GM23338 (cell line): Measurements from ENCODE around the gene LRCH2. TPM values are rescaled to one million over a fixed set of nuclear protein-coding genes. Genes with fewer than 3 reads are reported as not detected.

Source experiments
- ATAC-seq: fragments of 200-7000 bp; cut with Tn5 transposase; 3 replicates; pipeline ENCODE4 v1.9.1; 2020
- DNase-seq: peaks from one replicate; pipeline ENCODE4 v3.0.0-alpha.2; 2015; ENCODE audit warnings: low spot score
- H2AFZ ChIP-seq: fragments of 200-600 bp; sonication (generic); 2 replicates; pipeline ENCODE4 v1.8.0; 2016; ENCODE audit warnings: antibody characterized with exemption, mild to moderate bottlenecking, moderate library complexity
- H3F3A ChIP-seq: fragments of 200-600 bp; sonication (generic); replicated peaks from 2 replicates; pipeline ENCODE4 v1.8.0; 2017; ENCODE audit warnings: antibody characterized with exemption, mixed run types, low read depth
- H3K27ac ChIP-seq: fragments of 200-600 bp; sonication (generic); 2 replicates; pipeline ENCODE4 v1.6.1; 2016; ENCODE audit warnings: low read depth
- H3K27me3 ChIP-seq: fragments of 200-600 bp; sonication (generic); 2 replicates; pipeline ENCODE4 v1.8.0; 2016; ENCODE audit warnings: mild to moderate bottlenecking, mixed run types, moderate library complexity; ENCODE audit not compliant: insufficient read depth
- H3K36me3 ChIP-seq: fragments of 200-600 bp; sonication (generic); 2 replicates; pipeline ENCODE4 v1.8.0; 2016; ENCODE audit warnings: mild to moderate bottlenecking; ENCODE audit not compliant: insufficient read depth
- H3K4me1 ChIP-seq: fragments of 200-600 bp; sonication (generic); 2 replicates; pipeline ENCODE4 v1.8.0; 2016; ENCODE audit warnings: mild to moderate bottlenecking, moderate library complexity; ENCODE audit not compliant: insufficient read depth
- H3K4me2 ChIP-seq: fragments of 200-600 bp; sonication (generic); 2 replicates; pipeline ENCODE4 v1.7.1; 2017; ENCODE audit warnings: mixed run types
- H3K4me3 ChIP-seq: fragments of 200-600 bp; sonication (generic); 2 replicates; pipeline ENCODE4 v1.6.1; 2016; ENCODE audit warnings: mixed run types
- H3K79me2 ChIP-seq: fragments of 200-600 bp; sonication (generic); replicated peaks from 2 replicates; pipeline ENCODE4 v1.8.0; 2017; ENCODE audit warnings: mild to moderate bottlenecking; ENCODE audit not compliant: insufficient read depth
- H3K9me2 ChIP-seq: fragments of 200-600 bp; sonication (generic); 2 replicates; pipeline ENCODE4 v1.8.0; 2017; ENCODE audit not compliant: insufficient read depth
- H4K20me1 ChIP-seq: fragments of 200-600 bp; sonication (generic); replicated peaks from 2 replicates; pipeline ENCODE4 v1.8.0; 2017; ENCODE audit warnings: mild to moderate bottlenecking; ENCODE audit not compliant: insufficient read depth
- H3K27ac Mint-ChIP-seq: 2 replicates; pipeline ENCODE4 v1.8.0; 2020; ENCODE audit warnings: inconsistent platforms, mild to moderate bottlenecking, moderate library complexity, mixed read lengths
- H3K27me3 Mint-ChIP-seq: 3 replicates; pipeline ENCODE4 v1.8.0; 2022; ENCODE audit warnings: low read depth, mild to moderate bottlenecking, moderate library complexity, mixed read lengths, inconsistent platforms; ENCODE audit not compliant: insufficient read depth, poor library complexity
- H3K36me3 Mint-ChIP-seq: 3 replicates; pipeline ENCODE4 v1.8.0; 2021; ENCODE audit warnings: low read depth, mild to moderate bottlenecking, inconsistent platforms, moderate library complexity, mixed read lengths
- H3K4me1 Mint-ChIP-seq: 3 replicates; pipeline ENCODE4 v1.8.0; 2020; ENCODE audit warnings: mild to moderate bottlenecking, inconsistent platforms, mixed read lengths
- H3K4me3 Mint-ChIP-seq: 3 replicates; pipeline ENCODE4 v1.8.0; 2021; ENCODE audit warnings: moderate library complexity, mild to moderate bottlenecking, inconsistent platforms, mixed read lengths
- H3K9me3 Mint-ChIP-seq: 3 replicates; pipeline ENCODE4 v1.8.0; 2020; ENCODE audit warnings: moderate library complexity, mild to moderate bottlenecking, inconsistent platforms, mixed read lengths
- ETS1 ChIP-seq: IDR thresholded peaks from 2 replicates; pipeline ENCODE4 v1.6.1; 2016; ENCODE audit warnings: antibody characterized with exemption
- JUNB ChIP-seq: IDR thresholded peaks from one replicate; pipeline ENCODE4 v1.6.1; 2016; ENCODE audit warnings: antibody characterized with exemption; ENCODE audit not compliant: unreplicated experiment
- POLR2AphosphoS5 ChIP-seq: IDR thresholded peaks from 2 replicates; pipeline ENCODE4 v1.6.1; 2016; ENCODE audit warnings: antibody characterized with exemption, low read depth
- STAT1 ChIP-seq: IDR thresholded peaks from one replicate; pipeline ENCODE4 v1.6.1; 2016; ENCODE audit warnings: antibody characterized with exemption; ENCODE audit not compliant: unreplicated experiment
- ZNF114 ChIP-seq: fragments of 250-450 bp; sonication (Bioruptor Pico); IDR thresholded peaks from 2 replicates; pipeline ENCODE4 v1.5.0; 2020; ENCODE audit warnings: mild to moderate bottlenecking, moderate library complexity
- ZNF462 ChIP-seq: fragments of 250-450 bp; sonication (Bioruptor Pico); IDR thresholded peaks from 2 replicates; pipeline ENCODE4 v1.5.0; 2020; ENCODE audit warnings: mild to moderate bottlenecking, moderate library complexity
- polyA plus RNA-seq: library from polyadenylated mRNA; unstranded; fragments of >200 nt; fragmentation: Nextera tagmentation; extraction: Ambion mirVana; gene quantifications from 2 replicates; pipeline ENCODE4 v1.2.1, GENCODE V29; 2016
- total RNA-seq: library from RNA; depleted of rRNA; stranded (reverse); fragments of >200 nt; shearing (Covaris generic); gene quantifications from 2 replicates; pipeline ENCODE4 v1.2.3, GENCODE V29; 2014
- TF ChIP-seq, protein P1 (sequence below): IDR thresholded peaks from one replicate; pipeline ENCODE4 v1.6.1; 2018; ENCODE audit warnings: antibody characterized with exemption; ENCODE audit not compliant: unreplicated experiment
- TF ChIP-seq, protein P2 (sequence below), 2 experiments: fragments of 200-600 bp in 1 of 2; sonication (generic) in 1 of 2; conservative IDR thresholded peaks; 2 replicates each; pipeline versions ENCODE4 v1.5.1 to v1.6.1; 2016 to 2017; ENCODE audit warnings: antibody characterized with exemption in 2 of 2, low read depth in 2 of 2, mild to moderate bottlenecking in 2 of 2, moderate library complexity in 1 of 2

Gene LRCH2
- total and polyA plus RNA-seq, 2 experiments from 2014 or later, result 2.5 to 8.6 TPM

DNA sequence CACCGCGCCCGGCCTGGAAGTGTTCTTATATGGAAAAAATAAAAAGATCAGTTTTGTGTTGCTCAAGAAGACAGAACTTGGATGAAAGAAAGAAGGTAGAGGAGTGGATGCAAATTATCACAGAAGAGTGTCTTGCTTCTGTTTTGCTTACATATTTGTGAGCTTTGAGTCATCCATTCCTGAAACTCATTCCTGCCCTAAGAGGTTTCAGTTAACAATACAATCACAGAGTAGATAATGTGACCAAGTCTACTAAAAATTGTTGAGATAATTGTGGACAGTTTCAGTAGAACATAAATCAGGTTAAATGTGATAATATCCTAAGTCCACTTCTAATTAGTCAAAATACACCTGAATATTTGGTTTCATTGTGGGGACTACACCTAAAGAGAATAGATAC lies 26.4 kb upstream of the LRCH2 start:
- Histone ChIP-seq H3F3A (no peaks in the 10 kb centered on the region), H3K9me2 (no peaks in the 10 kb centered on the region), H3K27me3 (no peaks in the 10 kb centered on the region), H3K27ac (no peak overlapping the region), H3K4me3 (no peak overlapping the region), H3K36me3 (no peaks in the 10 kb centered on the region), H3K4me2 (no peak overlapping the region), H3K4me1 (no peaks in the 10 kb centered on the region), H2AFZ (no peak overlapping the region), H4K20me1 (no peaks in the 10 kb centered on the region), H3K79me2 (no peaks in the 10 kb centered on the region)
- no peak for TF ChIP-seq POLR2AphosphoS5
- TF ChIP-seq, protein P1, sequence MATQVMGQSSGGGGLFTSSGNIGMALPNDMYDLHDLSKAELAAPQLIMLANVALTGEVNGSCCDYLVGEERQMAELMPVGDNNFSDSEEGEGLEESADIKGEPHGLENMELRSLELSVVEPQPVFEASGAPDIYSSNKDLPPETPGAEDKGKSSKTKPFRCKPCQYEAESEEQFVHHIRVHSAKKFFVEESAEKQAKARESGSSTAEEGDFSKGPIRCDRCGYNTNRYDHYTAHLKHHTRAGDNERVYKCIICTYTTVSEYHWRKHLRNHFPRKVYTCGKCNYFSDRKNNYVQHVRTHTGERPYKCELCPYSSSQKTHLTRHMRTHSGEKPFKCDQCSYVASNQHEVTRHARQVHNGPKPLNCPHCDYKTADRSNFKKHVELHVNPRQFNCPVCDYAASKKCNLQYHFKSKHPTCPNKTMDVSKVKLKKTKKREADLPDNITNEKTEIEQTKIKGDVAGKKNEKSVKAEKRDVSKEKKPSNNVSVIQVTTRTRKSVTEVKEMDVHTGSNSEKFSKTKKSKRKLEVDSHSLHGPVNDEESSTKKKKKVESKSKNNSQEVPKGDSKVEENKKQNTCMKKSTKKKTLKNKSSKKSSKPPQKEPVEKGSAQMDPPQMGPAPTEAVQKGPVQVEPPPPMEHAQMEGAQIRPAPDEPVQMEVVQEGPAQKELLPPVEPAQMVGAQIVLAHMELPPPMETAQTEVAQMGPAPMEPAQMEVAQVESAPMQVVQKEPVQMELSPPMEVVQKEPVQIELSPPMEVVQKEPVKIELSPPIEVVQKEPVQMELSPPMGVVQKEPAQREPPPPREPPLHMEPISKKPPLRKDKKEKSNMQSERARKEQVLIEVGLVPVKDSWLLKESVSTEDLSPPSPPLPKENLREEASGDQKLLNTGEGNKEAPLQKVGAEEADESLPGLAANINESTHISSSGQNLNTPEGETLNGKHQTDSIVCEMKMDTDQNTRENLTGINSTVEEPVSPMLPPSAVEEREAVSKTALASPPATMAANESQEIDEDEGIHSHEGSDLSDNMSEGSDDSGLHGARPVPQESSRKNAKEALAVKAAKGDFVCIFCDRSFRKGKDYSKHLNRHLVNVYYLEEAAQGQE, result no peak
- H3K9me3 Mint-ChIP-seq, result no peaks in the 10 kb centered on the region
- H3K27ac Mint-ChIP-seq, result no peak overlapping the region
- H3K36me3 Mint-ChIP-seq, result no peaks in the 10 kb centered on the region
- ATAC-seq (no peak), DNase-seq (no peak)
- H3K4me3 Mint-ChIP-seq, result no peak overlapping the region
- H3K4me1 Mint-ChIP-seq, result no peaks in the 10 kb centered on the region
- H3K27me3 Mint-ChIP-seq, result peaks cover 1% of the 10 kb centered on the region

GRCh38 chrX:115259238-115259875 lies 25.5 kb upstream of the LRCH2 start:
- no peaks in the 10 kb centered on the region for H3F3A ChIP-seq
- H3K9me2 ChIP-seq, result no peaks in the 10 kb centered on the region
- H3K27me3 ChIP-seq, result no peaks in the 10 kb centered on the region
- H3K27ac Mint-ChIP-seq, result no peak overlapping the region
- H3K27me3 Mint-ChIP-seq, result peaks cover 1% of the 10 kb centered on the region
- no peak for DNase-seq
- H3K4me1 ChIP-seq, result no peaks in the 10 kb centered on the region
- no peaks in the 10 kb centered on the region for H3K9me3 Mint-ChIP-seq
- no peak overlapping the region for H3K4me2 ChIP-seq
- H3K4me1 Mint-ChIP-seq, result no peaks in the 10 kb centered on the region
- ATAC-seq, result no peak
- H3K36me3 ChIP-seq, result no peaks in the 10 kb centered on the region
- no peak overlapping the region for H3K4me3 Mint-ChIP-seq
- H3K4me3 ChIP-seq, result no peak overlapping the region
- H3K79me2 ChIP-seq, result no peaks in the 10 kb centered on the region
- no peak overlapping the region for H2AFZ ChIP-seq
- H3K36me3 Mint-ChIP-seq, result no peaks in the 10 kb centered on the region
- no peak overlapping the region for H3K27ac ChIP-seq
- H4K20me1 ChIP-seq, result no peaks in the 10 kb centered on the region
- TF ChIP-seq ZNF114 (CRISPR knock-in tag) (no peak), ZNF462 (CRISPR knock-in tag) (no peak), JUNB (no peak), POLR2AphosphoS5 (no peak), ETS1 (no peak), STAT1 (no peak)
- TF ChIP-seq, protein P2, sequence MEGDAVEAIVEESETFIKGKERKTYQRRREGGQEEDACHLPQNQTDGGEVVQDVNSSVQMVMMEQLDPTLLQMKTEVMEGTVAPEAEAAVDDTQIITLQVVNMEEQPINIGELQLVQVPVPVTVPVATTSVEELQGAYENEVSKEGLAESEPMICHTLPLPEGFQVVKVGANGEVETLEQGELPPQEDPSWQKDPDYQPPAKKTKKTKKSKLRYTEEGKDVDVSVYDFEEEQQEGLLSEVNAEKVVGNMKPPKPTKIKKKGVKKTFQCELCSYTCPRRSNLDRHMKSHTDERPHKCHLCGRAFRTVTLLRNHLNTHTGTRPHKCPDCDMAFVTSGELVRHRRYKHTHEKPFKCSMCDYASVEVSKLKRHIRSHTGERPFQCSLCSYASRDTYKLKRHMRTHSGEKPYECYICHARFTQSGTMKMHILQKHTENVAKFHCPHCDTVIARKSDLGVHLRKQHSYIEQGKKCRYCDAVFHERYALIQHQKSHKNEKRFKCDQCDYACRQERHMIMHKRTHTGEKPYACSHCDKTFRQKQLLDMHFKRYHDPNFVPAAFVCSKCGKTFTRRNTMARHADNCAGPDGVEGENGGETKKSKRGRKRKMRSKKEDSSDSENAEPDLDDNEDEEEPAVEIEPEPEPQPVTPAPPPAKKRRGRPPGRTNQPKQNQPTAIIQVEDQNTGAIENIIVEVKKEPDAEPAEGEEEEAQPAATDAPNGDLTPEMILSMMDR (conservative IDR thresholded peaks at IDR 0.05; ENCODE audit: low read depth in 2 of 2), result no peak
